IPS-18a (cell line): ENCODE results near the gene TEX19.
"Not testable (repeated sequence)": the region's sequence is repeated elsewhere in the genome, so short reads cannot be mapped to it uniquely, and the experiment has no call there.

Experiments used
- H3K27ac ChIP-seq: one replicate; pipeline ENCODE4 v1.5.1; 2013; ENCODE audit warnings: low read length
- H3K27me3 ChIP-seq: one replicate; pipeline ENCODE4 v1.6.1; 2013; ENCODE audit warnings: mild to moderate bottlenecking, low read length; ENCODE audit not compliant: control insufficient read depth, insufficient read depth
- H3K36me3 ChIP-seq: one replicate; pipeline ENCODE4 v1.6.1; 2013; ENCODE audit warnings: low read depth, low read length; ENCODE audit not compliant: control insufficient read depth
- H3K4me1 ChIP-seq: one replicate; pipeline ENCODE4 v1.6.1; 2013; ENCODE audit warnings: low read depth, low read length; ENCODE audit not compliant: control insufficient read depth
- H3K4me3 ChIP-seq: one replicate; pipeline ENCODE4 v1.5.1; 2013; ENCODE audit warnings: low read length
- H3K9ac ChIP-seq: one replicate; pipeline ENCODE4 v1.6.1; 2013; ENCODE audit warnings: mild to moderate bottlenecking, low read length, moderate library complexity
- H3K9me3 ChIP-seq: one replicate; pipeline ENCODE4 v1.6.1; 2013; ENCODE audit warnings: low read depth, low read length; ENCODE audit not compliant: control insufficient read depth

TEX19 gene

DNA sequence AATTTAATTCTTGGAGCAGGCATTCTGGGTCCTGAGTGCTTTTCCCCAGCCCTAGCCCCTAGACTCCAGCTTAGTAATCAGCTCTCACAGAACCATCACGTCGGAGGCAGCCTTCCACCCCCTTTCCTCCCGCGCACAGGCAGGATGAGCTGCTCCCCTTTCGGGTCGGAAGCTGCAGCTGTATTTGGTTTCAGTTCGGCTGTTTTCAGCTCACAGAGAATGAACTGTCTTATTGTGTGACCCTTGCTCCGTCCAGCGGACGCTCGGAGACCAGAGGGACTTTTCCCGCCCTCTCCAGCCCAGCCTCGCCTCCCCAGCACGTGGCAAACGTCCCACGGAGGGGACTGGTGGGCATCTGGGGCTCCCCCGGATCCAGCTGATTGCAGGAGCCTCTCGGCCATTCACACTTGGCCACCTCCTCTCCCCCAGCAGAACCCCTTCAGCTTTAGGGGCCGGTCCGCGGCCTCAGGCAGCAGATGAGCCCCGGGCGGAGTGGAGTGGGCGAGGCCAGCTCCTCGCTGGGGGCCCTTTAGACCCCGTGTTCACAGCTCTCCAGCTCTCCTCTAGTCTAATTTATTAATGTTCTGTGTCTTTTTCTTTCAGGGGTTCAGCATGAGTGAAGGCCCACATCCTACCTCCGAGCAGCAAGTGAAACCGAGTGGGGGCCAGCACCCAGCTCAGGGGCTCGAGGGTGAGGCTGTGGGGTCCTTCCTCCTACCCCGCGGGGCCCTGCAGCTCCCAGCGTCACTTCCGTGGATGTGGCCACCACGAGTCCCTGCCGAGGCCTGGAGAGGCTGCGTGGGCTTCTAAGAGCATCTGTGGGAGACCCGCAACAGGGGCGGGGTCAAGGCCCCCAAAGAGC, 11.7 kb downstream of the TEX19 start:
- no peak overlapping the region for H3K9ac ChIP-seq
- no peaks in the 10 kb centered on the region for H3K9me3 ChIP-seq
- H3K4me3 ChIP-seq, result no peak overlapping the region
- no peaks in the 10 kb centered on the region for H3K4me1 ChIP-seq
- no peak overlapping the region for H3K27ac ChIP-seq
- no peaks in the 10 kb centered on the region for H3K36me3 ChIP-seq
- peaks cover 45% of the 10 kb centered on the region for H3K27me3 ChIP-seq

DNA sequence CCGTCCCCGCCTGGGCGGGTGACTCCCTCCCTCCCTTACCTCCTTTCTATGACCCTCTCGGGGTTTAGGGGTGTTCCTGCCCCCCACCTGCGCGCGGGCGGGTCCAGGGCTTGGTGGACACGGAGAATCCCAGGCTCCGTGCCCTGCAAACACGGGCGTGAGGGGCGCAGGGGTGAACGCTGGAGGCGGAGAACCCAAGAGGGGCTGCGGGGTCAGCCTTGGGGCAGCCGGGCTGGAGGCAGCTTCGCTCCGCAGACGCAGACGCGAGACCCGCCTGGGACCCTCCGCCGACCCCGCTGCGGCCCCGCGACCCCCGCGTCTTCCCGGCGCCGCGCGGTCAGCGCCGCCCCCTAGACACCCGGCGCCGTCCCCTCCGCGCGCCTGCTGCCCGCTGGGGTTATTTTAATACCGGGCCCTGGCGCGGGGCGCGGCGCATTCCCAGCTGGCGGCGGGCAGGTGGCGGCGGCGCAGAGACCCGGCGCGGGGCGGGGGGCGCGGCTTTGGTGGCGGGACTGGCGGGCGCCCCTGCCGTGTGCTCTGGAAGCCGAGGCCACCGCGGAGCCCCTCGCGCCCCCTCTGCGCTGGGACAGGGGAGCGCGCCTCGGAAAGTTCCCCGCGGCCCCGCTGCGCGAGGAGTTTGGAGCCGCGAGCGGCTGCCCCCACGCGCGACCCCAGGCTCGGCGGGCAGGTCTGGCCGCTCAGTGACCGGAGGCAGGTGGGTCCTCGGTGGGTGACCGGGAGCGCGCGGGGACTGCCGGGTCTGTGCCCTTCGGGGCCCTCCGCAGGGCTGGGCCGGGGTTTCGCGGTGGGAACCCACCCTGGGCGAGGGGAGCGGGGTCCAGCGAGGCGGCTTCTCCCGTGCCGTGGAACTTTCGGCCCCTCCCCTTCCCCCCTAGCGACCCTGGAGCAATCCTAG, 12.5 kb downstream of the TEX19 start, which contains the start of gene UTS2R:
Gene UTS2R, plus strand, starts transcription at position 433 of the 916 bp plus-strand sequence. CDS start 2,560 bp downstream, outside the sequence.
- H3K27ac ChIP-seq, result no peak within 1 kb of the TSS
- no peaks in the 10 kb centered on the region for H3K9me3 ChIP-seq
- H3K4me1 ChIP-seq, result no peaks in the 10 kb centered on the region
- peaks cover 45% of the 10 kb centered on the region for H3K27me3 ChIP-seq
- peak within 1 kb of the TSS; percentile 33 for H3K4me3 ChIP-seq
- H3K36me3 ChIP-seq, result no peaks in the 10 kb centered on the region
- no peak within 1 kb of the TSS for H3K9ac ChIP-seq

DNA sequence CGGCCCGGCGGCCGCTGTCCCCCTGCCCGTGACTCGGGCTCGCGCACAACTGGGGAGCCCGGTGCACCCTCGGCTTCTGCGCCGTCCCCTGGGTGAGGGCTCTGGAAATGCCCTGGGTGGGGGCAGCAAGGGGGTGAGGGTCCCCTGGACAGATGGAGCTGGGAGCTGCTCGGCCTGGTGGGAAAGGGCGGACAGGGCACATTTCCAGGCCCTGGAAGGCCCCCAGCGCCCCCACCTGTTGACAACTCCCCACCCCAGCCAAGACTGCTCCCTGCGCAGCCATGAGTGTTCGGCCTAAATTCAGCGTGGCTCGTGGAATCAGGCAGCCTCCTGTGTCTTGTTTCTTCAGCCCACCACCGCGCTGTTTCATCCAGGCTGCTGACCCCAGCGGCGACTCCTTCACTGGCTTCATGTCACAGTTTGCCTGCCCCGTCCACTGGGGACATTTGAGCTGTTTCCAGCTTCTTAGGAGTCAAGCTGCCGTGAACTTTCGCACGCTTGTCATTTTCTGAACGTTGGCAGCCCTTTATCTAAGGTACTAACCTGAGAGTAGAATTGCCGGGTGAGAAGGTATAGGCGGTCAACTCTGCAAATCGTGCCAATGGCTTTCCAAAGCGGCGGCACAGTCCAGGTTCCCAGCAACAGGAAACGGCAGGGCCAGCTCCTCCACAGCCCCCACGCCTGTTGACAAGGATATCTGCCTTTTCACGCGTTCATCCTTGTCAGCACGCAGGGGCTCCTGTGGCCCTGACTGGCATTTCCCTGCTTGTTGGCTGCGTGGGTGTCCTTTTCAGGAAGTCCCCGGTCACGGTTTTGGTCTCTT, 13.4 kb downstream of the TEX19 start:
- H3K9ac ChIP-seq, result no peak overlapping the region
- no peak overlapping the region for H3K27ac ChIP-seq
- H3K36me3 ChIP-seq, result no peaks in the 10 kb centered on the region
- H3K4me1 ChIP-seq, result no peaks in the 10 kb centered on the region
- H3K4me3 ChIP-seq, result peak overlapping the region; percentile 33
- no peaks in the 10 kb centered on the region for H3K9me3 ChIP-seq
- peaks cover 45% of the 10 kb centered on the region for H3K27me3 ChIP-seq

DNA sequence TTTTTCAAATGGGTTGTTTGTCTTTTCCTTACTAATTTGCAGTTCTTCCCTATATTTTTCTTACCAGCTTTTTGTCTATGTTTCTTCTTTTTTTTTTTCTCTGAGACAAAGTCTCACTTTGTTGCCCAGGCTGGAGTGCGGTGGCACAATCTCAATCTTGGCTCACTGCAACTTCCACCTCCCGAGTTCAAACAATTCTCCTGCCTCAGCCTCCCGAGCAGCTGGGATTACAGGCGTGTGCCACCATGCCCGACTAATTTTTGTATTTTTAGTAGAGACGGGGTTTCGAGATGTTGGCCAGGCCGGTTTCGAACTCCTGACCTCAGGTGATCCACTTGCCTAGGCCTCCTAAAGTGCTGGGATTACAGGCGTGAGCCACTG, 14.0 kb downstream of the TEX19 start:
- not testable (repeated sequence) for H3K9ac ChIP-seq, H3K36me3 ChIP-seq, H3K4me3 ChIP-seq, H3K4me1 ChIP-seq, H3K27ac ChIP-seq, H3K9me3 ChIP-seq
- H3K27me3 ChIP-seq, result peaks cover 45% of the 10 kb centered on the region

DNA sequence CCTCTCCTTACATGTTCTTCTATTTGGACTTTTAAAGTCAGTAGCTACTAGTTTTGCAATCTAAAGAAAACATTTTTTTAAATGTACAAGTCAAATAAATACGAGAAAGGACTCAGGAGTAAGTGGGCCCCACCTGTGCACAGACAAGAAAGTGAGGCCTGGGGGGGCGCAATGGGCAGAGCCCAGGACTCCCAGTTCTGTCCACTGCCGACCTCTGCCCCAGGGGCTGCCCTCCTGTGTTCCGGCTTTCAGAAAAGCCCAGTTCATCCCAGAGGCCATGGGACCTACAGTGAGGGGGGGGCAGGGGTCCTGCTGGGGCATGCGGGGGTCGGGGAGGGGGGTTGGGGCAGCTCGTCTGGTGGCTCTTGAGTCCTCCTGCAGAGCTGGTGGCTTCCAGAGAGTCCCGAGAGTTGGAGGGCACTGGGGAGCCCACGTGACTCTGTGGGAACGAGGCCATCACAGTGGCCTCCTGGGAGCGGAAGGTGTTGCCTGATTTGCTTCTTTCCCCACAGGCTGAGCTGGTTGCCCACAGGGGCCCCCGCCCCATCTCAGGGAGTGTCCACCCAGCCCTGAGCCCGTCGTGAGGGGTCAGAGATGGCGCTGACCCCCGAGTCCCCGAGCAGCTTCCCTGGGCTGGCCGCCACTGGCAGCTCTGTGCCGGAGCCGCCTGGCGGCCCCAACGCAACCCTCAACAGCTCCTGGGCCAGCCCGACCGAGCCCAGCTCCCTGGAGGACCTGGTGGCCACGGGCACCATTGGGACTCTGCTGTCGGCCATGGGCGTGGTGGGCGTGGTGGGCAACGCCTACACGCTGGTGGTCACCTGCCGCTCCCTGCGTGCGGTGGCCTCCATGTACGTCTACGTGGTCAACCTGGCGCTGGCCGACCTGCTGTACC, 14.9 kb downstream of the TEX19 start:
- Histone ChIP-seq H3K9ac (no peak overlapping the region), H3K9me3 (no peaks in the 10 kb centered on the region), H3K4me3 (no peak overlapping the region), H3K4me1 (no peaks in the 10 kb centered on the region), H3K36me3 (no peaks in the 10 kb centered on the region), H3K27ac (no peak overlapping the region), H3K27me3 (peaks cover 45% of the 10 kb centered on the region)

DNA sequence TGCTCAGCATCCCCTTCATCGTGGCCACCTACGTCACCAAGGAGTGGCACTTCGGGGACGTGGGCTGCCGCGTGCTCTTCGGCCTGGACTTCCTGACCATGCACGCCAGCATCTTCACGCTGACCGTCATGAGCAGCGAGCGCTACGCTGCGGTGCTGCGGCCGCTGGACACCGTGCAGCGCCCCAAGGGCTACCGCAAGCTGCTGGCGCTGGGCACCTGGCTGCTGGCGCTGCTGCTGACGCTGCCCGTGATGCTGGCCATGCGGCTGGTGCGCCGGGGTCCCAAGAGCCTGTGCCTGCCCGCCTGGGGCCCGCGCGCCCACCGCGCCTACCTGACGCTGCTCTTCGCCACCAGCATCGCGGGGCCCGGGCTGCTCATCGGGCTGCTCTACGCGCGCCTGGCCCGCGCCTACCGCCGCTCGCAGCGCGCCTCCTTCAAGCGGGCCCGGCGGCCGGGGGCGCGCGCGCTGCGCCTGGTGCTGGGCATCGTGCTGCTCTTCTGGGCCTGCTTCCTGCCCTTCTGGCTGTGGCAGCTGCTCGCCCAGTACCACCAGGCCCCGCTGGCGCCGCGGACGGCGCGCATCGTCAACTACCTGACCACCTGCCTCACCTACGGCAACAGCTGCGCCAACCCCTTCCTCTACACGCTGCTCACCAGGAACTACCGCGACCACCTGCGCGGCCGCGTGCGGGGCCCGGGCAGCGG, 15.7 kb downstream of the TEX19 start:
- no peak overlapping the region for H3K4me3 ChIP-seq
- no peaks in the 10 kb centered on the region for H3K4me1 ChIP-seq
- no peaks in the 10 kb centered on the region for H3K36me3 ChIP-seq
- no peak overlapping the region for H3K27ac ChIP-seq
- H3K9me3 ChIP-seq, result no peaks in the 10 kb centered on the region
- H3K27me3 ChIP-seq, result peaks cover 39% of the 10 kb centered on the region
- no peak overlapping the region for H3K9ac ChIP-seq

DNA sequence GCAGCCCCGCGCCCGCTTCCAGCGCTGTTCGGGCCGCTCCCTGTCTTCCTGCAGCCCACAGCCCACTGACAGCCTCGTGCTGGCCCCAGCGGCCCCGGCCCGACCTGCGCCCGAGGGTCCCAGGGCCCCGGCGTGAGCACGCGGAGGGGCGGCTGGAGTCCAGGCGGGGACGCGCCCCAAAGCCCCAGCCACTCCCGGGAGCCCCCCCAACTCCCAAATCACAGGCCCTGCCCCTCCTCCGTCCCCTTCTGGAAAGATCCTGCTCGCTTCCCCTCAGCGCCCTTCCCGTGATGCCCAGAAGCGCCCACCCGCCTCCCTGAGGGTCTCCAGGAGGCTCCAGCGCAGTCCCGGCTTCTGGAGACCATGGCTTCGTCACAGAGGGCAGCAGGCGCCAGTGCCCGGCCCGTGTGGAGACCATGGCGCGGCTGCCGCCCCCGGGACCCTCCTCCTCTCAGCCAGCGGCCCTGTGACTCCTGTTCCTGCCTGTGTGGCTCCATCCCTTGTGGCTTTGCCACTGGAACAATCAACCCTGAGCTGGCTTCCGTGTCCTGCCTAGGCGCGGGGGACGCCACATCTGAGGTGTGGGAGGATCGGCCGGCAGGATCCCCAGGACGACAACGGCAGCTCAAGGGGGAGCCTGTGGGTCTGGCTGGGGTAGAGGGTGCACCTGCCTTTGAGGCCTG, 16.5 kb downstream of the TEX19 start:
- no peak overlapping the region for H3K4me3 ChIP-seq
- no peaks in the 10 kb centered on the region for H3K36me3 ChIP-seq
- no peak overlapping the region for H3K9ac ChIP-seq
- H3K27me3 ChIP-seq, result peaks cover 32% of the 10 kb centered on the region
- H3K9me3 ChIP-seq, result no peaks in the 10 kb centered on the region
- H3K27ac ChIP-seq, result no peak overlapping the region
- no peaks in the 10 kb centered on the region for H3K4me1 ChIP-seq

DNA sequence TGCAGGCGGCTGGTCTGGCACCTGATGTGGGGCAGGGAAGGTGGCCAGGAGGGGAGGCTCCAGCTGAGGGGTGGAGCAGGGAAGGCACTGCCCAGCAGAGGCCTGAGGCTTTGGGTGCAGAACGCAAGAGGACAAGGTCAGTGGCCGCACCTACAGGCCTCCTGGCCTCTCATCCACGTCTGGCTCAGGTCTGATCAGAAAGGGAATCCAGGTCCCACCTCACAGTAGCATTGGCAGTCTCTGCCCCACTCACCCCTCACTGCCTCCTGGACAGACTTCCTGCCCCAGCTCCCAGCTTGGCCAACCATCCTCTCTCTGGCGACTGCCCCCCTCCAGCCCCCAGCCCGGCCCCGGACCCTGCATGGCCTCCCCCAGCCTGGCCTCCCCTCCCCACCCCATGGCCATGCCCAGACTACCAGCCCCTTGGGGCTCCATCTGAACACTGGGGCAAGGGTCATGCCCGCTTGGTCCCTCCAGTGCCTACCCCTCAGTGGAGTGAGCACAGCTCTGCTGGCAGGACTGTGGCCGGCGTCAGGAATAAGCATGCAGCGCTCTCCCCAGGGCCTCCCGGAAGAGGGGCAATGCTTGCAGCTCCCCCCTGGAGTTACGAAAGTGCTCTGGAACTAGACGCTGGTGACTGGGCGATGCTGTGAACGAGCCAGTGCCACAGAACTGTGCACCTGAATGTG, 17.1 kb downstream of the TEX19 start:
- H3K27ac ChIP-seq, result no peak overlapping the region
- no peaks in the 10 kb centered on the region for H3K36me3 ChIP-seq
- H3K27me3 ChIP-seq, result peaks cover 26% of the 10 kb centered on the region
- H3K4me1 ChIP-seq, result no peaks in the 10 kb centered on the region
- H3K9ac ChIP-seq, result no peak overlapping the region
- no peak overlapping the region for H3K4me3 ChIP-seq
- H3K9me3 ChIP-seq, result no peaks in the 10 kb centered on the region

DNA sequence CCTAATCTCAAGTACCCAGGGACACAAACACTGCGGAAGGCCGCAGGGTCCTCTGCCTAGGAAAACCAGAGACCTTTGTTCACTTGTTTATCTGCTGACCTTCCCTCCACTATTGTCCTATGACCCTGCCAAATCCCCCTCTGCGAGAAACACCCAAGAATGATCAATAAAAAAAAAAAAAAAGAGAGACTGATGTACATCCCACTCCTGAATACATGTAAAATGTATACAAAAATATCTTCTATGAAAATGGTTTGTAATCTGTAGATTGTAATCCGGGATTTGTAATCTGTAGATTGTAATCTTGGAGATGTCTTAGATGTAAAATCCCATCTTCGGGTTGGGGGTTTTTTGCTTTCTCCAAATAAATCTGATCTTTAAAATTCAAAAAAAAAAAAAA, 18.2 kb downstream of the TEX19 start:
- H3K27me3 ChIP-seq, result peaks cover 19% of the 10 kb centered on the region
- H3K9me3 ChIP-seq, H3K36me3 ChIP-seq, H3K4me1 ChIP-seq, H3K4me3 ChIP-seq, H3K9ac ChIP-seq, H3K27ac ChIP-seq: not testable (repeated sequence)
